LNCaP clone FGC (cell line): ENCODE measurements around the gene SHISA7.

Experiments
- DNase-seq: peaks from one replicate; pipeline ENCODE4 v3.0.0-alpha.2; 2011; ENCODE audit warnings: low read depth
- H3K4me3 ChIP-seq: 2 replicates; pipeline ENCODE4 v1.5.1; 2011; ENCODE audit warnings: mild to moderate bottlenecking, low read depth, low read length, control low read depth
- CTCF ChIP-seq: IDR thresholded peaks from 2 replicates; pipeline ENCODE4 v1.5.1; 2012; ENCODE audit warnings: mild to moderate bottlenecking; ENCODE audit not compliant: control insufficient read depth, insufficient read depth; ENCODE audit errors: extremely low read depth

The SHISA7 gene

GRCh38 chr19:55466241-55466614 is 23.1 kb upstream of the SHISA7 start:
- H3K4me3 ChIP-seq = no peak overlapping the region

GRCh38 chr19:55465460-55466240 is 22.6 kb upstream of the SHISA7 start:
- no peak for TF ChIP-seq CTCF
- H3K4me3 ChIP-seq = no peak overlapping the region
- no peak for DNase-seq

More at GRCh38 chr19:55466241-55466614, 23.1 kb upstream of the SHISA7 start:
- DNase-seq = no peak
- no peak for TF ChIP-seq CTCF

- H3K4me3 ChIP-seq = no peak within 1 kb of the TSS
- DNase-seq = no peak
- TF ChIP-seq CTCF = no peak
These were observed 21.6 kb upstream of the SHISA7 start, which contains the start of gene C19orf85 for GRCh38 chr19:55464662-55465054. Gene C19orf85, minus strand, starts transcription at chr19:55464751. Its CDS starts 197 bp downstream, at chr19:55464554.

- no peak overlapping the region for H3K4me3 ChIP-seq
- no peak for TF ChIP-seq CTCF
These were observed 21.1 kb upstream of the SHISA7 start for GRCh38 chr19:55464039-55464661.

GRCh38 chr19:55463583-55464031 is 20.5 kb upstream of the SHISA7 start:
- no peak for TF ChIP-seq CTCF
- no peak overlapping the region for H3K4me3 ChIP-seq

More at GRCh38 chr19:55464039-55464661, 21.1 kb upstream of the SHISA7 start:
- DNase-seq = no peak

GRCh38 chr19:55462722-55463121 is 19.6 kb upstream of the SHISA7 start:
- no peak for TF ChIP-seq CTCF
- no peak for DNase-seq
- no peak overlapping the region; the same call in 1 of the 2 replicates for H3K4me3 ChIP-seq

More at GRCh38 chr19:55463583-55464031, 20.5 kb upstream of the SHISA7 start:
- no peak for DNase-seq
